Esophagus squamous epithelium (tissue), 4 donors: Measurements from ENCODE around the gene STMN1.

Experiments
- CTCF ChIP-seq, 6 experiments: fragments of 450-650 bp in 4 of 6; fragments of 200-600 bp in 2 of 6; sonication (generic) in 2 of 6; IDR thresholded peaks; one replicate each; pipeline ENCODE4 v1.5.1; 2016 to 2019; ENCODE audit warnings: antibody characterized with exemption in 6 of 6, mild to moderate bottlenecking in 4 of 6, moderate library complexity in 4 of 6
- POLR2A ChIP-seq, 4 donors: fragments of 450-650 bp; IDR thresholded peaks; one replicate each; pipeline ENCODE4 v1.6.1; 2017; ENCODE audit warnings: antibody characterized with exemption in 4 of 4, mild to moderate bottlenecking in 4 of 4, moderate library complexity in 3 of 4

GRCh38 chr1:25899792-25900191 is 6.4 kb downstream of the STMN1 start:
- TF ChIP-seq CTCF (IDR thresholded peaks at IDR 0.05) (no peak), POLR2A (IDR thresholded peaks at IDR 0.05) (no peak)
